Cardiac fibroblast (primary cell): ENCODE data around the gene NOTUM.

Source experiments
- DNase-seq, 2 donors: peaks; one replicate each; pipeline versions ENCODE4 v3.0.0 to v3.0.0-alpha.2; 2010; ENCODE audit warnings: low read depth in 2 of 2
- H3K4me3 ChIP-seq, 2 donors: replicated peaks in 1 of 2; 1 replicate in 1 of 2; 2 replicates in 1 of 2; pipeline ENCODE4 v1.5.1; 2011; ENCODE audit warnings: low read depth in 2 of 2, low read length in 2 of 2, mild to moderate bottlenecking in 2 of 2, moderate library complexity in 1 of 2
- TF ChIP-seq, protein P1 (sequence below): IDR thresholded peaks from one replicate; pipeline ENCODE4 v1.5.1; 2011; ENCODE audit warnings: low read depth, mild to moderate bottlenecking, low read length, inconsistent platforms

The NOTUM gene

DNA sequence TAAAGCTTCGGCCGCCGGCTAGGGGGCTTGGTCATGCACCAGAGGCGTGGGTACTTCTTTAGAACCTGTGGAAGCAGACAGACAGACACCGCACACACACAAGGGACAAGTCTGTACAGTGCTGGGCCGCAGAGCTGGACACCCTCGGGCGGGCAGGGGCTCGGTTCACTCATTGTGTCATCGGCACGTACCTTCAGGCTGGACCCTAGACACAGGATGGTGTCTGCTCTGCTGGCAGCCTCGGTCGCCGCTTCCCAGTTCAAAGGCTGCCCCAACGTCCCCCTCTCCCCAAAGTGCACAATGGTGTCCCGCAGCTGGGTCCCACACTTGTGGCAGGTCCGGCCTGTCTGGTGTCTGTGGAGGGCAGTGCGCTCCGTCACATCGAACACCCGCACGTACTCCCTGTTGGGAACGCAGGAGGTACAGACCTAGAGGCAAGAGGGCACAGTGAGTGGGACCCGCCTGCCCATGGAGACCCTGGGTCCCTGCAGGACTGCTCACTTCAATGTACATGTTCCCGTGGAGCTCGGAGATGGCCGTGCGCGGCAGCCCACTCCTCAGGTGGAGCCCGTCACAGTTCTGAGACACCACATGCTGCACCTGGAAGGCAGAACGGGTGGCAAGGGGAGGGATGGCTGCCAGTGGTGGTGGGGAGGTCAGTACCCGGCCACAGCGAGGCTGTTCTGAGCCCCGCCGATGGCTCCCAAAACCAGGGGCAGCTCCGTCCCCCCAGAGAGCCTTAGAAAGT is 46.7 kb downstream of the NOTUM start:
- TF ChIP-seq, protein P1, sequence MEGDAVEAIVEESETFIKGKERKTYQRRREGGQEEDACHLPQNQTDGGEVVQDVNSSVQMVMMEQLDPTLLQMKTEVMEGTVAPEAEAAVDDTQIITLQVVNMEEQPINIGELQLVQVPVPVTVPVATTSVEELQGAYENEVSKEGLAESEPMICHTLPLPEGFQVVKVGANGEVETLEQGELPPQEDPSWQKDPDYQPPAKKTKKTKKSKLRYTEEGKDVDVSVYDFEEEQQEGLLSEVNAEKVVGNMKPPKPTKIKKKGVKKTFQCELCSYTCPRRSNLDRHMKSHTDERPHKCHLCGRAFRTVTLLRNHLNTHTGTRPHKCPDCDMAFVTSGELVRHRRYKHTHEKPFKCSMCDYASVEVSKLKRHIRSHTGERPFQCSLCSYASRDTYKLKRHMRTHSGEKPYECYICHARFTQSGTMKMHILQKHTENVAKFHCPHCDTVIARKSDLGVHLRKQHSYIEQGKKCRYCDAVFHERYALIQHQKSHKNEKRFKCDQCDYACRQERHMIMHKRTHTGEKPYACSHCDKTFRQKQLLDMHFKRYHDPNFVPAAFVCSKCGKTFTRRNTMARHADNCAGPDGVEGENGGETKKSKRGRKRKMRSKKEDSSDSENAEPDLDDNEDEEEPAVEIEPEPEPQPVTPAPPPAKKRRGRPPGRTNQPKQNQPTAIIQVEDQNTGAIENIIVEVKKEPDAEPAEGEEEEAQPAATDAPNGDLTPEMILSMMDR = no peak
- H3K4me3 ChIP-seq = no peak overlapping the region
- no peak for DNase-seq

DNA sequence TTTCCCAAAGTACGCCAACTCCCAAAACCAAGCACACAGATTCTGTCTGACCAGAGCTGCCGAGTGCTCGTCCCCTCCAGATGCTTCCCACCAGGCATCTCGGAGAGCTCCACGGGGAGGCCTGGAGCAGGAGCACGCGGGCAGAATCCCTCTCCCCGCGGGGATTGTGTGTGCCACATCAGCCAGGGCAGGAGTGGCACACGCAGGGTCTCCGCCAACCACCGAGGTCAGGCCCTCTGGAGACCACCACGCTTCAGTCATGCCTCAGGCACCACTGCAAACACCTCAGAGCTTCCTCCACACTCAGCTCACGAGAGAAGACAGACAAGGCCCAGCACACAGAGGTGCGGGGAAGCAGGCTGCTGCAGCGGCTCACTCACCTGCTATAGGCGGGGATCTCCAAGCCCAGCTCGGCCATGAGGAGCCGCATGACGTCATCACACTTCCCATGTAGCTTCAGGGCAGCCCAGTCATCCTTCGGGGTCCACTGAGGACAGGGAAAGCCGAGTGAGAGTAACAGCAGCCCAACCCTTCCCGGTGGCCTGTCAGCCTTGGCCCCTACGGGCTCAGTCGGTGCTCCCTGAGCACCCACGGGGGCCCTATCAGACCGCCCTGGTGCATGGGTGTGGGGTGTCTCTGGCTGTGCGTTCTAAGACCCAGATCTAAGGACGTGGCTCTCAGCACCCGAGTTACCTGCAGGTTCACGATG is 47.4 kb downstream of the NOTUM start:
- no peak for DNase-seq

DNA sequence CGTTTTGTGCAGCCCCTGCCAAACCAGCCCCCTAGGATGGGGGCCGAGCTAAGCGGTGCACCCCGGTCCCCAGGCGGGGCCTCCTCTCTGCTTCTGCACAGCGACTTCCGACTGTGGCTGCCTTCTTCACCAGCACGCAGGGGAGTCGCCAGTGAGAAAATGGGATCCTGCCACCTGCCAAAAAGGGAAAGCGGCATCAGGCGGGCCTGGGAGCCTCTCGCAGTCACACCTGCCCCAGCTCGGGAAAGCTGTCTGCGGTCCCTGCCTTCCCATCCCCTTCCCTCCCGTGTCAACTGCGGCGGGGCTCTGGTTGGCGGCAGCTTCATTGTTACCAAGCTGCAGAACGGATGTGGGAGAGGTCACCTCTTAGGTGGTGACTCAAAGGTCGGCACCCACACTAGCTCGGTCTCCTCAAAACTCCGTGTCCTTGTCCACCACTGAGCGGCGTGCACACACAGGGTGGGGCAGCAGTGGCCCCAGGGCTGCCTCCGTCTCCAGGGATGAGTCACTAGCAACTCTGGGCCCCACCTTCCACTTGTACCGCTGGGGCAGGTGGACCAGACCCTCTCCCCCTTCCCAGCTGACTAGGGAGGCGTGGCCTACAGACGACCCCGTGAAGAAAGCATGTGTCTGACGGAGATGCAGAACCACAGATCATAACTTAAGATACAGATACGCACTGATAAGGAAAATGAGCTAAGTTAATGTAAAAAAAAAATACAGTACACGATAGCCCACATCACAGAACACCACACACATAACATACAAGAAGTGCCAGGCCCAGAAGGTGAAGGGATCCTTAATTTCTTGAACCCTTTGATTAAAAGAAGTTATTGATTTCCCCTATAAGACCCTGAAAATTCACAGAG is 48.3 kb downstream of the NOTUM start:
- TF ChIP-seq, protein P1 = no peak
- H3K4me3 ChIP-seq = no peak overlapping the region
- DNase-seq = no peak

More for the DNA sequence above, 47.4 kb downstream of the NOTUM start:
- no peak overlapping the region for H3K4me3 ChIP-seq
- TF ChIP-seq, protein P1 = no peak

DNA sequence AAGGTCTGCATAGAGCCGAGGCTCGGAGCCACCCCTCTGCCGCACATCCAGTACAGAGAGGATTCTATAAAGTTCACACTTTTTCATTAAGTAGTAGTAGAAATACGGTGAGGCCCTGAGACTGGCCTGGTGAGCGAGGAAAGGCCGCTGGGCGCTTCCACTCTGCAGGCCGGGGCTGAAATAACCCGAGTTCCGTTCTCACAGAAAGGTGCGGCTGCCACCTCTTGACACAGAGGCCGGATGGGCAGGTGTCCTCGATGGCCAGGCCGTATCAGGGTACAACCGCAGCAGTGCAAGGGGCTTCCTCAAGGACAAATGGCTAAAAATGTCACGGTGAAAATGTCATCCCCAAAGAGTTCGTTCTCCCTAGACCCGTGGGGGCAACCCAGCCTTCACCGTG is 49.0 kb downstream of the NOTUM start:
- no peak for DNase-seq
- no peak overlapping the region for H3K4me3 ChIP-seq
- TF ChIP-seq, protein P1 = no peak

- TF ChIP-seq, protein P1 = no peak
- DNase-seq = peak; percentile 82 to 87
- peak within 1 kb of the TSS; percentile 78 for H3K4me3 ChIP-seq
Observed at GRCh38 chr17:81911277-81911961, 49.6 kb downstream of the NOTUM start, which contains the start of gene PCYT2. Gene PCYT2 (minus strand): TSS chr17:81911399. CDS start chr17:81911355, 44 bp downstream.

DNA sequence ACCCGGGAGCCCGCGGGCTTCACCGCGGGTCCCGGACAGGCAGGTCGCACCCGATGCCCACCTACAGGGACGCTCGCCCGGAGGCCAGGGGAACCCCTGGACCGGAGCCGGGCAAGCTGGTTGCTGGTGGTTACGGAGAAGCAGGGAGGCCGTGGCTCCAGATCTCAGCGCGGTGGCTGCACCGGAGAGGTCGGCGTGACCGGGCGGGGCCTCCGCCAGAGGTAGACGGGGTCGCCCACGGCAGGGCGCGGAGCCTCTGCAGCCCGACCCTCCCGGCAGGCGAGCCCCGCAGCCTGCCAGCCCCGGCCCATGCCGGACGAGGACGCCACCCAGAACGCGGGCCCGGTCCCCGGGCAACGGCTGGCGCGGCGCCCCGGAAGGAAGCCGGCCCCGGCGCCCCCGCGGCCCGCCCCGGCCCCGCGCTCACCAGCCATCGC is 50.1 kb downstream of the NOTUM start:
- TF ChIP-seq, protein P1 = no peak
- DNase-seq = no peak
- peak overlapping the region; percentile 78 for H3K4me3 ChIP-seq
